CD4-positive, alpha-beta T cell treated with Interleukin-4 for 1 hour (primary cell): ENCODE data around the gene ZNF343.

Experiments used
- DNase-seq, 2 donors: peaks; one replicate each; pipeline ENCODE4 v3.0.0-alpha.2; 2020 to 2022

The ZNF343 gene

DNA sequence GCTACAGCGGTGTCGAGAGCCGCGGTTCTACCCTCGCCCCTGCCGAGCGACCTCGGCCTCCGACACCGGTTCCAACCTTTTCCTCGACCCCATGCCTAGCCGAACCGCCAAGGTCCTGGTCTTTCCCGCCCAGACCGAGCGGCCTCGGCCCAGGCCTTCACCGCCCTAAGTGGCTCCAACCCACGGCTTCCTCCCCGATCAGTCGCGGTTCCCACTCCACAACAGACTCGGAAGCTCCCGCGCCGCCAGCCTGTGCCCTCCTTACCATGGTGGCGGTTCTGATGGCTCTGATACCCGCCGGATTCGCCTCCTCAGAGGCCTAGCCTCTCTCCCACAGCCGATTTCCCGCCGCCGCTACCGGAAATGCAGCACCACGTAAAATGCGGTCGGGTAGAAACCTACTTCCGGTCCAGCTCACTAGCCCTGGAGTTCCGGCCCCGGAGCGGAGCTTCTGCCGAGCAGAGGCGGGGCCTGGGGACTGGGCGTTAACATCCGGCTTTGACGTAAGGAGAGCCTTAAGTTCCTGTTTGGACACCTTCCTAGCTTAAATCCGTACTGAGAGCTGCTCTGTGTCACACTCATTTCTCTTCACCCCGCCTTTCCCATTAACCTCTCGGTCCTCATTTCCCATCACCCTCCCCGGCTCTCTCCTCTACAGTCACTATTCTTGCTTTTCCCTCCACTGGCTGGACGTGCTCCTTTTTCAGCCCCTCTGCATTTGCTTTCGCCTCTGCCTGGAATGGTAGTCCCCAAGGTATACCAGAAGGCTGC lies 38.1 kb downstream of the ZNF343 start, which contains the start of gene SNRPB:
SNRPB (minus strand) TSS at position 367 of the 771 bp plus-strand sequence; CDS start at position 268, 99 bp downstream.
- peak; percentile 98 for DNase-seq

GRCh38 chr20:2469991-2470422 lies 38.7 kb downstream of the ZNF343 start:
- DNase-seq = peak; percentile 73 to 76

- no peak for DNase-seq
Observed at GRCh38 chr20:2468581-2469407, 39.9 kb downstream of the ZNF343 start.

- DNase-seq = no peak
Observed at GRCh38 chr20:2467412-2467811, 41.3 kb downstream of the ZNF343 start.

DNA sequence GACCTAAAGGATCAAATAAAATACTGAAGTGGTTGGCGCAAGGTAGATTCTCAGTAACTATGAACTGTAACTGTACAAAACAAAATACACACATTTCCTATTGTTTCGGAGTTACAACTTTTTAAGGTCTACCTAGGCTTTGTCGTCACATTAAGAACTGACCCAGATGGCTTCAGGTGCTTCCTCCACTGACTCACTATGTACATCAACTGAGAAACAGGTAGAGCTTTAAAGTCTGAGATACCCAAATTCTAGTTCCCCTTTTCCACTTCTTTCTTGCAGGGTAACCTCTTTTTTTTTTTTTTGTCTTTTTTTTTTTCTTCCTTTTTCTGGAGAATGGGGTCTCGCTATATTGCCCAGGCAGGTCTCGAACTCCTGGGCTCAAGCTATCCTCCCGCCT lies 43.6 kb downstream of the ZNF343 start:
- no peak for DNase-seq

DNA sequence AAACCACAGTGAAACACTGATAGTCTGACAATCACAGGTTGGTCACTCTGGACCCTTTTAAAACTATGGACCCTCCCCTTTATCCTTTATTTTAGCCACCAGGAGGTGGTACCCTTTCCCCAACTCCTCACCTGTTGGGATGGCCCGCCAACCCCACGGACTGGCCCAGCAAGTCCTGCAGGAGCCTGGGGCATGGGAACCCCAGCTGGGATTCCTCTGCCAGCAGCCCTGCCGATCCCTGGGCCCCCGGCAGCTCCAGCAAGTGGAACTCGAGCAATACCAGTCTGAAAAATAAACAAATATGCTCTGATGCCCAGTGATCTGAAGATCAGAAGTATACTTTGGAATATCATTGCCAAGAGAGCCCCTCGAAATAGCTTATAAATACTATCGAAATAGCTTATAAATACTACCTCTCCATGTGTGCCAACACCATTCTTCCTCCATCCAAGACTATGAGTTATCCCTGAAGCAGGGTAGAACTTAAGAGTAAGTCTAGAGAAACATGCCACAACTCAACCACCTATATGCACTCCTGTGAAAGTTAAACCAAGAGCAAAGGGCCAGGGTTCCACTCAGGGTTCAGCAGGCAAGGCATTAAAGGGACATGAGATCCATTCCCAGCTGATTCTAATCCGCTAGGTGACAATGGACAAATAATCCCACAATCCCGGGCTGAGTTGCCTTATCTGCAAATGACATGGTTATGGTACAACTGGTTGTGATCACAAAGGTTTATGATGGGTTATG lies 44.9 kb downstream of the ZNF343 start:
- DNase-seq = no peak

- no peak for DNase-seq
Observed at GRCh38 chr20:2462484-2462883, 46.2 kb downstream of the ZNF343 start.

GRCh38 chr20:2460752-2461424 lies 47.8 kb downstream of the ZNF343 start:
- no peak for DNase-seq

DNA sequence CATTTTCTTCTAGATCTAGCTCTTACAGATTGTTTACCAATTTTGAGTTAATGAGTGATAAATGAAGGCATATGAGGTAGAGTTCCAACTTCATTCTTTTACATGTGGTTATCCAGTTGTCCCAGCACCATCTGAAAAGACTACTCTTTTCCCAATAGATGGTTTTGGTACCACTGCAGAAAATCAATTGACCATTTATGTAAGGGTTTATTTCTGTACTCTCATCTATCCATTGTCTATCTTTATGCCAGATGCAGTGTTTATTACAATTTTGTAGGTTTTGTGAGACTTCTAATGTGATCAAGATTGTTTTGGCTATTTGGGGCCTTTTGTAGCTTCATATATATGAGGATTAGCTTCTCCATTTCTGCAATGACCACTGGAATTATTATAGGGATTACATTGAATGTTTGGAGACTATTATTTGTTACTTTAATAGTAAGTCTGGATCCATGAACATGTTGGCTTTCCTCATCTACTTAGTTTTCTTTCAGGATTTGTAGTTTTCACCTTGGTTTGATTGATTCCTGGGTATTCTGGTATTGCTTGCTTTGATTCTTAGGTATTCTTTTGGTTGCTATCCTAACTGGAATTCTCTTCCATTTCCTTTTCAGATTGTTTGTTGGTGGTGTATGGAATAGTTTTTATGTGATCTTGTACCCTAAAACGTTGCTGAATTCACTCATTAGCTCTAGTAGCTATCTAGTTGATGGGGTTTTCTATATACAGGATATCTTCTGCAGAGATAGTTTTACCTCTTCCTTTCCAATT lies 48.5 kb downstream of the ZNF343 start:
- DNase-seq = no peak

DNA sequence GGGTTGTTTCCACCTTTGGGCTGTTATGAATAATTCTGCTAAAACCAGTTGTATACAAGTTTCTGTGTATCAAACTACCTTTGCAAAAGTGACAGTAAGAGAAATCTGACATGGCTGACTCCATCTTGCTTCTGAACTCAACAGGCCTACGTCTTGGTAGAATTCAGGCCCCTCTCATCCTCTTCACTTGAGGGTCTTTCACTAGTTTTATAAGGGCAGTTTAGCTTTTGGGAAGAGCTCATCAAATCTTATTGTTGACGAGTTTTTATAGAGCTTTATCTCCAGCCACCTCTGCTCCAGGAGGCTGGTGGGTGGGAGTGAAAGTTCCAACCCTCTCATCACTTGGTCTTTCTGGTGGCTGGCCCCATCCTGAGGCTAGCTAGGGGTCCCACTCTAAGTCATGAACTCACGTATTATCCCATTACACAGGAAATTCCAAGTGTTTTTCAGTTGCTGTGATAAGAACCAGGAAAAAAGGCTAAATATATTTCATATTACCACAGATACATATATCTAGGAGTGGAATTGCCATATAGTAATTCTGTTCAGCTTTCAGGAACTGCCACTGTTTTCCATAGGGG lies 49.7 kb downstream of the ZNF343 start:
- DNase-seq = no peak

GRCh38 chr20:2455771-2456497 lies 52.8 kb downstream of the ZNF343 start:
- no peak for DNase-seq

DNA sequence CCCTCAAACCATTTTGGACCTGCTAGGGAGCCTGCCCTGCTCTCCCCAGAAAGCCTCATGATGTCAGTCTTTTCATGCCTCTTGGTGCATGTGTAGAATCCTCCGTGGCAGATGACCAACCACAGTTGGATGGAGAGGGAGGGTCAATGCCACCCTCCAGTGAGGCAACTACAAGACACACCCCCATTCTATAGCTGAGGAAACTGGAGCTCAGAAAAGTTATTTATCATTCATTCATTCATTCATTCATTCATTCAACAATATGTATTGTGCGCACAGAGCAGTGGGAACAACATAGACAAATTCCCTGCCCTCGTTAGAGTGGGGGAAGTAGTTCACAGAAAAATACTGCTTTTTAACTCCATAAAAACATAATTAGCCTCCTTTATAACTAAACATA lies 54.9 kb downstream of the ZNF343 start:
- DNase-seq = no peak

- peak; percentile 51 to 59 for DNase-seq
Observed at GRCh38 chr20:2451939-2452732, 56.6 kb downstream of the ZNF343 start.

DNA sequence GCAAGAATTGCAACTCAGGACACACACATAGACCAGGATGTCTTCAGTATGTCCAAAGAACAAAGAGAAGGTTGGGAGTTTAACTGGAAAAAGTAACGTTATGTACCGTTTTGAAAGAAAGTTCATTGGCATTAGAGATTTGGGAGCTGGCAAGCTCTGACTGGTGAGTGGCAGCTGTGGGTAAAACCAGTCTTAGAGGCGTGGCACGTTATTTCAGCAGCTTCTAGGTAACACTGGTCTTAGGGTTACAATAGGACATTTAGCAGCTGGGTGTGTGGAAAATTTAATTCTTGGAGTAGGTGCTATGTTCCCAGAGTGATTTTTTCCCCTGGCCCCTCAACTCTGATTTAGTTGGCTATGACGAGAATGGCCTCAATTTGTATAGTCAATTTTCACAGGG lies 57.3 kb downstream of the ZNF343 start:
- no peak for DNase-seq

GRCh38 chr20:2449386-2449785 lies 59.3 kb downstream of the ZNF343 start:
- peak in 1 of 2 donors; percentile 19 for DNase-seq

- DNase-seq = peak in 1 of 2 donors; percentile 49
Observed at GRCh38 chr20:2446845-2447244, 61.9 kb downstream of the ZNF343 start.
